ENCODE results near the gene GINS1. TPM values are rescaled to one million over a fixed set of nuclear protein-coding genes. Genes with fewer than 3 reads are reported as not detected.

GINS1 gene
- total RNA-seq, 2 experiments from 2014 or later, result 22.8 to 29.9 TPM

DNA sequence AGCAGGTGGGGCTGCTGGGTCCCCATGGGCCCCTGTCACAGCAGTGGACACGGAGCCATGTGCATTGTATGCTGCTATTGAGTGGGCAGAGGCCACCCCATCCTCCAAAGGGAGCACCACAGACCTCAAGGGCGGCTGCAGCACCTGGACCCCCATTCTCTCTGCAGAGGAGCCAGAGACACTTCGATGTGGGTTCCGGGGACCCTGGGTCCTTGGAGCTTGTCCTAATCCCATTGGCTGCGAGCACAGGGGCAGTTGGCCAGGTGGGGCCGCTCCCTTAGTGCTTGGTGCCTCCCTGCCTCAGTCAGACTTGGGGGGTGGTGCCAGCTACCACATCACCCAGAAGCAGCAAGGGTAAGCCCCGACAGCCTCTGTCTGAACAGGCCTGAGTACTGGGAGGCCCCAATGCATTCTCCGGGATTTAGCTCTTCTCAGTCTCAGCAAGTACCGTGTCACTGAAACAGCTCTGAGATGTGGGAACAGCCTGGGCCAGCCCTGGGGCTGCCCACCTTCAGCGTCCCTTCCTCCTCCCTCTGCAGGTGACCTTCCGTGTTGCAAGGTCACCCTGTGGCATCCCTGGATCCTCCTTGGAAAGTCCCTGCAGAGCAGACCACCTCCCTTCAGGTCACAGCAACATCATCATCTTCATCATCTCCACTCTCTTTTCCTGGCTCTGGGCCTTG is 73.9 kb downstream of the GINS1 start:
- no peak overlapping the region for H3K27ac ChIP-seq (ENCODE audit: low read depth, low read length, poor library complexity, severe bottlenecking)
- ChIA-PET CTCF (ENCODE audit: unreplicated experiment) (no interaction called here), POLR2A (no interaction called here)
- H3K4me3 ChIP-seq (ENCODE audit: low read depth, low read length, poor library complexity, severe bottlenecking), result no peak overlapping the region
- H4K20me1 ChIP-seq (ENCODE audit: insufficient read depth, low read length), result no peaks in the 10 kb centered on the region
- no TSS peak for BruUV-seq (replicated peaks)
- no peaks in the 10 kb centered on the region for H3K79me2 ChIP-seq (ENCODE audit: insufficient read depth, low read depth, low read length)
- no peak overlapping the region for H3K4me2 ChIP-seq (ENCODE audit: low read length)
- H2AFZ ChIP-seq (ENCODE audit: low read length), result no peak overlapping the region
- peaks cover 5% of the 10 kb centered on the region for H3K4me1 ChIP-seq (ENCODE audit: insufficient read depth, low read length, poor library complexity, severe bottlenecking)
- H3K36me3 ChIP-seq (ENCODE audit: insufficient read depth, low read length), result no peaks in the 10 kb centered on the region
- no peaks in the 10 kb centered on the region for H3K9me3 ChIP-seq (ENCODE audit: low read length)
- H3K9me2 ChIP-seq (ENCODE audit: insufficient read depth, low read length), result no peaks in the 10 kb centered on the region
- intact Hi-C loops (cut with micrococcal nuclease; ENCODE audit: unreplicated experiment), result no loop called here
- no peak for DNase-seq (ENCODE audit: low spot score)
- no peak for TF ChIP-seq EZH2phosphoT487 (IDR thresholded peaks at IDR 0.05; ENCODE audit: borderline replicate concordance, low read depth, low read length)
- TF ChIP-seq, protein P1, sequence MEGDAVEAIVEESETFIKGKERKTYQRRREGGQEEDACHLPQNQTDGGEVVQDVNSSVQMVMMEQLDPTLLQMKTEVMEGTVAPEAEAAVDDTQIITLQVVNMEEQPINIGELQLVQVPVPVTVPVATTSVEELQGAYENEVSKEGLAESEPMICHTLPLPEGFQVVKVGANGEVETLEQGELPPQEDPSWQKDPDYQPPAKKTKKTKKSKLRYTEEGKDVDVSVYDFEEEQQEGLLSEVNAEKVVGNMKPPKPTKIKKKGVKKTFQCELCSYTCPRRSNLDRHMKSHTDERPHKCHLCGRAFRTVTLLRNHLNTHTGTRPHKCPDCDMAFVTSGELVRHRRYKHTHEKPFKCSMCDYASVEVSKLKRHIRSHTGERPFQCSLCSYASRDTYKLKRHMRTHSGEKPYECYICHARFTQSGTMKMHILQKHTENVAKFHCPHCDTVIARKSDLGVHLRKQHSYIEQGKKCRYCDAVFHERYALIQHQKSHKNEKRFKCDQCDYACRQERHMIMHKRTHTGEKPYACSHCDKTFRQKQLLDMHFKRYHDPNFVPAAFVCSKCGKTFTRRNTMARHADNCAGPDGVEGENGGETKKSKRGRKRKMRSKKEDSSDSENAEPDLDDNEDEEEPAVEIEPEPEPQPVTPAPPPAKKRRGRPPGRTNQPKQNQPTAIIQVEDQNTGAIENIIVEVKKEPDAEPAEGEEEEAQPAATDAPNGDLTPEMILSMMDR (conservative IDR thresholded peaks at IDR 0.05; ENCODE audit: low read length), result no peak

DNA sequence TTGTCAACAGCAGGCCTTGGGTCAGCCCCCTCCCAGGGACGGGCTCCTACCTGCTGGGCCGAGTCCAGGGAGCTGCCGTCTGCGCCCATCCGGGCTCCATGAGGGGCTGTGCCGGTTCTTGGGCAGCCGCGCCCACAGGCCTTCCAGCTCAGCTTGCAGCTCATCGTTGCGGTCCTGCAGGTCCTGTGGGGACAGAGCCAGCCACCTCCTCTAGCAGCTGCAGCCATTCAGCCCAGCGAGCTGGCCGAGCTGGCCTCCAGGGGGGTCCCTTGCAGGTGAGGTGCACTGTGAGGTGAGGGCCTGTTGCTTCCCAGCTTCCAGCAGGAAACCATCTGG is 74.4 kb downstream of the GINS1 start:
- no peak overlapping the region for H3K4me3 ChIP-seq (ENCODE audit: low read depth, low read length, poor library complexity, severe bottlenecking)
- no peaks in the 10 kb centered on the region for H3K36me3 ChIP-seq (ENCODE audit: insufficient read depth, low read length)
- H3K4me2 ChIP-seq (ENCODE audit: low read length), result no peak overlapping the region
- ChIA-PET POLR2A (no interaction called here), CTCF (ENCODE audit: unreplicated experiment) (no interaction called here)
- DNase-seq (ENCODE audit: low spot score), result no peak
- H2AFZ ChIP-seq (ENCODE audit: low read length), result no peak overlapping the region
- H3K9me3 ChIP-seq (ENCODE audit: low read length), result no peaks in the 10 kb centered on the region
- TF ChIP-seq, protein P1 (conservative IDR thresholded peaks at IDR 0.05; ENCODE audit: low read length), result no peak
- TF ChIP-seq EZH2phosphoT487 (IDR thresholded peaks at IDR 0.05; ENCODE audit: borderline replicate concordance, low read depth, low read length), result no peak
- peaks cover 5% of the 10 kb centered on the region for H3K4me1 ChIP-seq (ENCODE audit: insufficient read depth, low read length, poor library complexity, severe bottlenecking)
- intact Hi-C loops (cut with micrococcal nuclease; ENCODE audit: unreplicated experiment), result no loop called here
- H4K20me1 ChIP-seq (ENCODE audit: insufficient read depth, low read length), result no peaks in the 10 kb centered on the region
- no TSS peak for BruUV-seq (replicated peaks)
- no peaks in the 10 kb centered on the region for H3K79me2 ChIP-seq (ENCODE audit: insufficient read depth, low read depth, low read length)
- no peaks in the 10 kb centered on the region for H3K9me2 ChIP-seq (ENCODE audit: insufficient read depth, low read length)
- H3K27ac ChIP-seq (ENCODE audit: low read depth, low read length, poor library complexity, severe bottlenecking), result no peak overlapping the region

DNA sequence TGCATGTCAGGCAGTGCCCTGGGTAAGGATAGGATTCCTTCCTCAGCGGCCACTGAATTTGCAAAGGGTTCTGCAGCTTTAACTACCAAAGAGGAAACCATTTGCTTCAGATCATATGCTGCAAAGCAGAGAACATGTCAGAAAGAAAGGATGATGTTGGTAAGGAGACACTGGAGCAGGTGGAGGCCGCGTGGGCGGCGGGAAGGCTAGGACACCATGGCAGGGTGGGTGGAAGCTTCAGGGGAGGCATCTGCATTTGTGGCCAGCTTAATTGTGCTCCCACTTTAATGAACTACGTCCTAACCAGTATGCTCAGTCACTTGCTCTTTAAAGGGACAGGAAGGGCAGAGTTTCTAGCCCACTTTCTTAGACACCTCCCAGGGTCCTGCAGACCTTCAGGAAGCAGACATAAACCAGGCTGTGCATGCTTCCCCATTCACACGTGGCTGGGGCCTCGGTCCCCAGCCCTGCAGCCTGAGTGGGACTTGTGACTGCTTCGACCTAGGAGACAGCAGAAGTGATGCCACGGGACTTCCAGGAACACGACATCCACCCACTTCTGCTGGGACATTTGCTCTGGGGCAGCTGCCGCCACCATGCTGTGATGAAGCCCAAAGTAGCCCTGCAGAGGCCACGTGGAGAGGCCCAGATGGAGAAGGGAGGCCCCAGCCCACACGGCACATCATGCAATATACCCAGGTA is 76.1 kb downstream of the GINS1 start:
- BruUV-seq (replicated peaks), result no TSS peak
- Histone ChIP-seq H3K36me3 (ENCODE audit: insufficient read depth, low read length) (no peaks in the 10 kb centered on the region), H3K4me1 (ENCODE audit: insufficient read depth, low read length, poor library complexity, severe bottlenecking) (peaks cover 5% of the 10 kb centered on the region), H3K27ac (ENCODE audit: low read depth, low read length, poor library complexity, severe bottlenecking) (no peak overlapping the region), H3K4me2 (ENCODE audit: low read length) (no peak overlapping the region), H3K79me2 (ENCODE audit: insufficient read depth, low read depth, low read length) (no peaks in the 10 kb centered on the region), H4K20me1 (ENCODE audit: insufficient read depth, low read length) (no peaks in the 10 kb centered on the region), H3K4me3 (ENCODE audit: low read depth, low read length, poor library complexity, severe bottlenecking) (no peak overlapping the region), H2AFZ (ENCODE audit: low read length) (no peak overlapping the region), H3K9me2 (ENCODE audit: insufficient read depth, low read length) (no peaks in the 10 kb centered on the region), H3K9me3 (ENCODE audit: low read length) (no peaks in the 10 kb centered on the region)
- no peak for DNase-seq (ENCODE audit: low spot score)
- TF ChIP-seq, protein P1 (conservative IDR thresholded peaks at IDR 0.05; ENCODE audit: low read length), result no peak
- no peak for TF ChIP-seq EZH2phosphoT487 (IDR thresholded peaks at IDR 0.05; ENCODE audit: borderline replicate concordance, low read depth, low read length)
- POLR2A ChIA-PET, result no interaction called here
- intact Hi-C loops (cut with micrococcal nuclease; ENCODE audit: unreplicated experiment), result no loop called here
- CTCF ChIA-PET (ENCODE audit: unreplicated experiment), result no interaction called here

Measured in OCI-LY7 (cell line).